Neural progenitor cell (in vitro differentiated cells): ENCODE measurements around the gene GATA5.

ENCODE experiments used
- EZH2 ChIP-seq: fragments of 200-600 bp; sonication (generic); IDR thresholded peaks from 2 replicates; pipeline ENCODE4 v1.6.1; 2017; ENCODE audit warnings: antibody characterized with exemption, mild to moderate bottlenecking, moderate library complexity
- EZH2phosphoT487 ChIP-seq: fragments of 200-600 bp; sonication (generic); IDR thresholded peaks from 2 replicates; pipeline ENCODE4 v1.6.1; 2017; ENCODE audit warnings: antibody characterized with exemption
- TF ChIP-seq, protein P1 (sequence below): fragments of 200-600 bp; sonication (generic); IDR thresholded peaks from 2 replicates; pipeline ENCODE4 v1.5.1; 2017; ENCODE audit warnings: antibody characterized with exemption, mild to moderate bottlenecking

DNA sequence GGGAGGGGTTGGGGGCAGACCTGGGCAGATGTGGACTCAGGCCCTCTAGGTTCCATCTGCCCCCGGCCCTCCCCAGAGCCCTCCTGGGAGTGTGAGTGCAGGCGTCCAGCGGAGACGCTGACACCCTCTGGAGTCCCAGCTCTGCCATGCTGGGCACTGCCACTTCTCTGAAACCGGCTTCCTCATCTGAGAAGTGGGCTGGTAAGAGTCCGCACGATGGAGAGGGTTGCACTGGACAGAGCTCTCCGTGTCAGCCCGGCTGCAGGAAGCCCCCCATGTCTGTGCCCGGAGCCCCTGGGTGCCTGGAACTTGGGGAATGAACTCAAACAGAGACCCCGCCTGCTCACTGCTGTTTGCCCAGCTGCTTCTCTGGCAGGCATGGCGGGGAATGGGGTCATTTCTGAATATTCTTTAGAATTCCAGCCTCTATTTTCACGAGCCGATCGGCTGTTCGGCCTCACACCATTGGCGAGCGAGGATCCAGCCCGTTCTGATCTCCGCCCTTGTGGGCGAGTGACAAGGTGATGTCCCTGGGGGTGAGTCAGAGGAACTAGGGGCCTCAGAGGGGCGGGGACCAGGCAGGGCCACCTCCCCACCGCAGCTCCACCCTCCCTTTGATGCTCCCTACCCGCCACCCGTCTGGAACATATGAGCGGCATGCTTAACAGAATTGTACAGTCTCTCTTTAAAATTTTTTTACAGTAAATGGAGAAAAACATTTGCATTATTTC is 47.8 kb upstream of the GATA5 start:
- no peak for TF ChIP-seq EZH2phosphoT487
- TF ChIP-seq EZH2, result no peak
- TF ChIP-seq, protein P1, sequence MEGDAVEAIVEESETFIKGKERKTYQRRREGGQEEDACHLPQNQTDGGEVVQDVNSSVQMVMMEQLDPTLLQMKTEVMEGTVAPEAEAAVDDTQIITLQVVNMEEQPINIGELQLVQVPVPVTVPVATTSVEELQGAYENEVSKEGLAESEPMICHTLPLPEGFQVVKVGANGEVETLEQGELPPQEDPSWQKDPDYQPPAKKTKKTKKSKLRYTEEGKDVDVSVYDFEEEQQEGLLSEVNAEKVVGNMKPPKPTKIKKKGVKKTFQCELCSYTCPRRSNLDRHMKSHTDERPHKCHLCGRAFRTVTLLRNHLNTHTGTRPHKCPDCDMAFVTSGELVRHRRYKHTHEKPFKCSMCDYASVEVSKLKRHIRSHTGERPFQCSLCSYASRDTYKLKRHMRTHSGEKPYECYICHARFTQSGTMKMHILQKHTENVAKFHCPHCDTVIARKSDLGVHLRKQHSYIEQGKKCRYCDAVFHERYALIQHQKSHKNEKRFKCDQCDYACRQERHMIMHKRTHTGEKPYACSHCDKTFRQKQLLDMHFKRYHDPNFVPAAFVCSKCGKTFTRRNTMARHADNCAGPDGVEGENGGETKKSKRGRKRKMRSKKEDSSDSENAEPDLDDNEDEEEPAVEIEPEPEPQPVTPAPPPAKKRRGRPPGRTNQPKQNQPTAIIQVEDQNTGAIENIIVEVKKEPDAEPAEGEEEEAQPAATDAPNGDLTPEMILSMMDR, result no peak
